Mesenchymal stem cell (in vitro differentiated cells and primary cell): ENCODE measurements around the gene SIGLEC1.

Experiments used
- DNase-seq: peaks from one replicate; pipeline ENCODE4 v3.0.0-alpha.2; 2013
- H2AFZ ChIP-seq: one replicate; pipeline ENCODE4 v1.6.1; 2013; ENCODE audit warnings: low read depth, mild to moderate bottlenecking, control low read depth, inconsistent platforms, low read length, moderate library complexity
- H2AK5ac ChIP-seq: 2 replicates; pipeline ENCODE4 v1.6.1; 2013; ENCODE audit warnings: low read length, moderate library complexity, mild to moderate bottlenecking, inconsistent platforms; ENCODE audit not compliant: severe bottlenecking
- H2BK120ac ChIP-seq: one replicate; pipeline ENCODE4 v1.6.1; 2013; ENCODE audit warnings: low read depth, mild to moderate bottlenecking, inconsistent platforms, low read length, moderate library complexity
- H2BK12ac ChIP-seq, 2 experiments: one replicate each; pipeline ENCODE4 v1.6.1; 2013; ENCODE audit warnings: inconsistent platforms in 2 of 2, low read length in 2 of 2, mild to moderate bottlenecking in 2 of 2, moderate library complexity in 2 of 2, control low read depth in 1 of 2
- H2BK15ac ChIP-seq: one replicate; pipeline ENCODE4 v1.6.1; 2013; ENCODE audit warnings: mild to moderate bottlenecking, low read depth, inconsistent platforms; ENCODE audit not compliant: poor library complexity, severe bottlenecking
- H2BK5ac ChIP-seq: 2 replicates; pipeline ENCODE4 v1.6.1; 2013; ENCODE audit warnings: low read depth, mild to moderate bottlenecking, low read length, control low read depth, inconsistent platforms; ENCODE audit not compliant: poor library complexity, severe bottlenecking
- H3K14ac ChIP-seq, 2 experiments: one replicate each; pipeline ENCODE4 v1.6.1; 2013; ENCODE audit warnings: inconsistent platforms in 2 of 2, low read length in 2 of 2, control low read depth in 1 of 2, mild to moderate bottlenecking in 1 of 2, moderate library complexity in 1 of 2
- H3K18ac ChIP-seq, 2 experiments: one replicate each; pipeline ENCODE4 v1.6.1; 2013; ENCODE audit warnings: inconsistent platforms in 2 of 2, low read length in 2 of 2, control low read depth in 1 of 2, low read depth in 1 of 2, mild to moderate bottlenecking in 1 of 2
- H3K23ac ChIP-seq, 2 experiments: one replicate each; pipeline ENCODE4 v1.6.1; 2013; ENCODE audit warnings: inconsistent platforms in 2 of 2, low read length in 2 of 2, mild to moderate bottlenecking in 2 of 2, moderate library complexity in 2 of 2, control low read depth in 1 of 2
- H3K27ac ChIP-seq: 2 replicates; pipeline ENCODE4 v1.5.1; 2013; ENCODE audit warnings: mild to moderate bottlenecking, moderate library complexity, low read length, control low read depth, inconsistent platforms; ENCODE audit not compliant: poor library complexity, severe bottlenecking
- H3K27me3 ChIP-seq, 2 experiments: 2 replicates each; pipeline versions ENCODE4 v1.6.1 to v1.7.0; 2013; ENCODE audit warnings: low read length in 2 of 2, mild to moderate bottlenecking in 2 of 2, moderate library complexity in 2 of 2, control low read depth in 1 of 2, inconsistent platforms in 1 of 2; ENCODE audit not compliant: control insufficient read depth in 1 of 2, insufficient read depth in 1 of 2
- H3K36me3 ChIP-seq, 2 experiments: 2 replicates each; pipeline versions ENCODE4 v1.6.1 to v1.7.0; 2013; ENCODE audit warnings: low read length in 2 of 2, control low read depth in 1 of 2, inconsistent platforms in 1 of 2, low read depth in 1 of 2, mild to moderate bottlenecking in 1 of 2; ENCODE audit not compliant: insufficient read depth in 2 of 2, control insufficient read depth in 1 of 2
- H3K4ac ChIP-seq, 2 experiments: one replicate each; pipeline ENCODE4 v1.6.1; 2013; ENCODE audit warnings: inconsistent platforms in 2 of 2, low read length in 2 of 2, mild to moderate bottlenecking in 2 of 2, moderate library complexity in 2 of 2, control low read depth in 1 of 2, low read depth in 1 of 2
- H3K4me1 ChIP-seq: 2 replicates; pipeline ENCODE4 v1.6.1; 2013; ENCODE audit warnings: low read depth, low read length, control low read depth; ENCODE audit not compliant: control insufficient read depth, insufficient read depth
- H3K4me2 ChIP-seq: 2 replicates; pipeline ENCODE4 v1.6.1; 2013; ENCODE audit warnings: low read length, mild to moderate bottlenecking, inconsistent platforms; ENCODE audit not compliant: poor library complexity, severe bottlenecking
- H3K4me3 ChIP-seq, 2 experiments: 2 replicates each; pipeline versions ENCODE4 v1.5.1 to v1.7.0; 2013; ENCODE audit warnings: low read length in 2 of 2, mild to moderate bottlenecking in 2 of 2, control low read depth in 1 of 2, low read depth in 1 of 2; ENCODE audit not compliant: insufficient read depth in 1 of 2
- H3K79me1 ChIP-seq: replicated peaks from 2 replicates; pipeline ENCODE4 v1.6.1; 2013; ENCODE audit warnings: mild to moderate bottlenecking, control low read depth, low read length, inconsistent platforms; ENCODE audit not compliant: poor library complexity, severe bottlenecking
- H3K9ac ChIP-seq: 2 replicates; pipeline ENCODE4 v1.7.0; 2013; ENCODE audit warnings: mild to moderate bottlenecking, low read length, moderate library complexity
- H3K9me3 ChIP-seq: 2 replicates; pipeline ENCODE4 v1.7.0; 2013; ENCODE audit warnings: mild to moderate bottlenecking, low read length; ENCODE audit not compliant: control insufficient read depth
- H4K8ac ChIP-seq: one replicate; pipeline ENCODE4 v1.6.1; 2013; ENCODE audit warnings: inconsistent platforms, mild to moderate bottlenecking, low read length, moderate library complexity
- H4K91ac ChIP-seq: one replicate; pipeline ENCODE4 v1.6.1; 2013; ENCODE audit warnings: mild to moderate bottlenecking, low read length, inconsistent platforms
- WGBS: methylation state at CpG from one replicate; pipeline ENCODE4 v1.1.7; 2013; ENCODE audit warnings: mixed read lengths; 5-methylcytosine and 5-hydroxymethylcytosine counted together

The SIGLEC1 gene

GRCh38 chr20:3669710-3670367 lies 42.6 kb downstream of the SIGLEC1 start:
- H2AK5ac ChIP-seq: no peak overlapping the region
- DNase-seq: no peak
- H2BK15ac ChIP-seq: no peak overlapping the region
- no peak overlapping the region for H3K4ac ChIP-seq
- no peak overlapping the region for H3K4me3 ChIP-seq
- no peak overlapping the region for H3K23ac ChIP-seq
- H3K9ac ChIP-seq: no peak overlapping the region
- H3K27ac ChIP-seq: no peak overlapping the region
- H2BK5ac ChIP-seq: no peak overlapping the region
- H2AFZ ChIP-seq: no peak overlapping the region
- no peak overlapping the region for H3K14ac ChIP-seq
- H2BK12ac ChIP-seq: no peak overlapping the region
- peaks cover 0 to 15% of the 10 kb centered on the region in 2 experiments for H3K27me3 ChIP-seq
- no peak overlapping the region for H4K8ac ChIP-seq
- H3K36me3 ChIP-seq: peaks cover 43 to 60% of the 10 kb centered on the region in 2 experiments
- 80% methylated on average over 13 of the region's 13 CpGs for WGBS
- peaks cover 18% of the 10 kb centered on the region for H3K4me1 ChIP-seq
- H3K18ac ChIP-seq: no peak overlapping the region
- H3K4me2 ChIP-seq: no peak overlapping the region
- no peak overlapping the region for H4K91ac ChIP-seq
- H3K9me3 ChIP-seq: no peaks in the 10 kb centered on the region
- no peak overlapping the region for H2BK120ac ChIP-seq
- H3K79me1 ChIP-seq: no peaks in the 10 kb centered on the region

- H3K4me3 ChIP-seq: no peak overlapping the region
- 84% methylated on average over 4 of the region's 8 CpGs for WGBS
- no peaks in the 10 kb centered on the region for H3K79me1 ChIP-seq
- no peak for DNase-seq
- H4K8ac ChIP-seq: no peak overlapping the region
- no peak overlapping the region for H3K18ac ChIP-seq
- H3K4me2 ChIP-seq: no peak overlapping the region
- no peak overlapping the region for H2AK5ac ChIP-seq
- no peak overlapping the region for H3K9ac ChIP-seq
- H3K27ac ChIP-seq: no peak overlapping the region
- no peak overlapping the region for H2BK15ac ChIP-seq
- H3K4me1 ChIP-seq: peaks cover 16% of the 10 kb centered on the region
- no peak overlapping the region for H3K4ac ChIP-seq
- no peak overlapping the region for H2BK5ac ChIP-seq
- no peaks in the 10 kb centered on the region for H3K9me3 ChIP-seq
- H3K14ac ChIP-seq: peak overlapping the region in 1 of 2 experiments; percentile 51
- H2BK12ac ChIP-seq: no peak overlapping the region
- H3K23ac ChIP-seq: no peak overlapping the region
- H3K27me3 ChIP-seq: peaks cover 10 to 25% of the 10 kb centered on the region in 2 experiments
- no peak overlapping the region for H4K91ac ChIP-seq
- H2BK120ac ChIP-seq: no peak overlapping the region
- H3K36me3 ChIP-seq: peaks cover 21 to 46% of the 10 kb centered on the region in 2 experiments
- no peak overlapping the region for H2AFZ ChIP-seq
Observed at GRCh38 chr20:3667434-3668037, 44.9 kb downstream of the SIGLEC1 start.

GRCh38 chr20:3663858-3664257 lies 48.5 kb downstream of the SIGLEC1 start:
- Histone ChIP-seq H2BK120ac (no peak overlapping the region), H3K27me3 (peaks cover 26 to 43% of the 10 kb centered on the region in 2 experiments), H3K9ac (no peak overlapping the region), H3K4me2 (no peak overlapping the region), H2AK5ac (no peak overlapping the region), H3K4me3 (no peak overlapping the region), H2BK15ac (no peak overlapping the region), H2BK5ac (no peak overlapping the region), H3K14ac (no peak overlapping the region), H3K9me3 (no peaks in the 10 kb centered on the region), H2AFZ (no peak overlapping the region), H3K4me1 (peaks cover 5% of the 10 kb centered on the region), H2BK12ac (no peak overlapping the region), H4K91ac (no peak overlapping the region), H3K36me3 (peaks cover 0 to 11% of the 10 kb centered on the region in 2 experiments), H3K4ac (no peak overlapping the region), H4K8ac (no peak overlapping the region), H3K79me1 (no peaks in the 10 kb centered on the region), H3K23ac (no peak overlapping the region), H3K18ac (no peak overlapping the region), H3K27ac (no peak overlapping the region)
- WGBS: 73% methylated on average over 1 of the region's 2 CpGs
- no peak for DNase-seq

- Histone ChIP-seq H3K36me3 (peaks cover 0 to 4% of the 10 kb centered on the region in 2 experiments), H3K18ac (no peak within 1 kb of the TSS), H2BK5ac (no peak within 1 kb of the TSS), H3K79me1 (no peaks in the 10 kb centered on the region), H4K91ac (no peak within 1 kb of the TSS), H3K9ac (no peak within 1 kb of the TSS), H3K4me3 (no peak within 1 kb of the TSS), H3K4ac (no peak within 1 kb of the TSS), H3K23ac (no peak within 1 kb of the TSS), H3K14ac (peak within 1 kb of the TSS in 1 of 2 experiments; percentile 59), H4K8ac (no peak within 1 kb of the TSS), H2BK15ac (no peak within 1 kb of the TSS), H2BK12ac (no peak within 1 kb of the TSS), H3K27me3 (peaks cover 24 to 50% of the 10 kb centered on the region in 2 experiments), H3K4me1 (peaks cover 5% of the 10 kb centered on the region), H3K9me3 (no peaks in the 10 kb centered on the region), H2AK5ac (no peak within 1 kb of the TSS), H2BK120ac (no peak within 1 kb of the TSS), H3K4me2 (no peak within 1 kb of the TSS), H3K27ac (no peak within 1 kb of the TSS), H2AFZ (no peak within 1 kb of the TSS)
- no peak for DNase-seq
- whole genome bisulfite sequencing: 78% methylated on average over 19 of the region's 19 CpGs
Observed at GRCh38 chr20:3663031-3663701, 49.2 kb downstream of the SIGLEC1 start, which contains the start of gene GFRA4. Gene GFRA4, minus strand, starts transcription at chr20:3663399. Its CDS starts 0 bp downstream, at chr20:3663399.
